Islet precursor cell (in vitro differentiated cells): ENCODE measurements around the gene ULK2.

Experiments used
- DNase-seq: peaks from one replicate; pipeline ENCODE4 v3.0.0-alpha.2; 2018

The ULK2 gene

DNA sequence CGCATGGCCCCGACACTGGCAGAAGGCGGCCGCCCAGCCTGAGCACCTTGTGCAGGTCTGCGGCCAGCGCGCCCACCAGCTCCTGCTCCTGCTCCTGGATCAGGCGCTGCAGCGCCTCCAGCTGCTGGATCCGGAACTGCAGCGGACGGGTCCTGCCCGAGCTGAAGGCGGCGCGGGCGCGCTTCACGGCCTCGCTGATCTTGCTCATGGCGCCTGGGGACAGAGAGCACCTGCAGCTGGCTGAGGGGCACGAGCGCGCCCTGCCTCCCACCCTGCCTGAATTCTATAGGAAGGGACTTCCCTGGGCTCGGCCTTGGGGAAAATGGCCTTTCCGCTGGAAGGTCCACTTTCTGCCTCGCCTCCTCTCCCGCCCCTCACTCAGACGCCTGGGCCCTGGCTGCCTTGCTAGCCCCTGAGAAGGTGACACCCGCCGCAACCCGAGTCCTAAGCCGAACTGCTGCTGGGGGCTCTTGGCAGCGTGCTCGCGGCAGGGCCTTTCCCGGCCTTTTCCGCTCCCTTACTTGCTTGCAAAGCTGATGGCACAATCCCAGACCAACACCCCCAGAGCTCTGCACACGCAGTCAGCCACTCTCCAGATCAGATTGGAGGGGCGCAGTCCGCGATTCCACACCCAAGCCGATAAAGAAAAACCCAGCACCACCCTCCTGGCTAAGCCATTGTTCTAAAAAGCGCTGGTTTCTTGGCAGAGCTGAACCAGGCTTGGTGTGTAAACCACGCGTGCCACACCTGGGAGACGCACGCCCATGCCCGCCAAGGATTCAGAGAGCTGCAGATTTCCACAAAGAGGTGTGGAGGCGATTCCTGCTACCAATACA, 122.6 kb downstream of the ULK2 start:
- peak; percentile 98 for DNase-seq

DNA sequence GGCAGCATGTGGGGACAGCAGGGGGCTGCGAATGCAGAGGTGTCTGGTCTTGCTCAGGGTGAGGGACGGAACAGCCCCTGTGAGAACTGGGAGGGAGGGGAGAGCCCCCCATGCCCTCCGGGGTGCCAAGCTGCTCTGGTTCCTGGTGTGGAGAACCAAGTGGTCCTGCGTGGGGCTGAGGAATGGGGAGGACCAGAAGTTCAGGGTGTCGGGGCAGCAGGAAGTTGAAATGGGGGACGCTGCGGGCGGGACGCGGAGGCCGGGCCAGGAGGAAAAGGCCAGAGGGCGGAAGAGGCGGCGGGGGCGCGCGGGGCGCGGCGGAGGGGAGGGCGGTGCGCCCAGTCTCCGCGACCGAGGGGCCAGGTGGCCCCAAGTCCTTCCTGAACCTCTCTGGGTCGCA, 123.2 kb downstream of the ULK2 start:
- DNase-seq = no peak

GRCh38 chr17:19743101-19744100, 124.3 kb downstream of the ULK2 start:
- DNase-seq = no peak

DNA sequence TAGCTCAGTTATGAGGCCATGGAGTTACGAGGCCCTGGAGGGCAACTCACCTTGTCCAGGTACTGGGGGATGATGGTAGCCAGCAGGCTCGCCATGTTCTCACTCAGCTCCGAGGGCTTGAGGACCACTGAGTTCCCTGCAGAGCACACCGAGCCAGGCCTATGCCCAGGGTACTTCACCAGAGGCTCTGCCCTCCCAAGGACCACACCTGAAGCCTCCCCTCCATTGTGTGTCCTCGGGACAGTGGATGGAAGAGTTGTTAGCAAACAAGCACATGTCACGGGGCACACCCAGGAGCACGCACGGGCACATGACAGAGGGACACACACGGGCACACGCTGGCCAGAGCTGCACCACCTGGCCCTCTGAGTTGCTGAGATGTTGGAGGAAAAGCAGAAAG, 125.2 kb downstream of the ULK2 start:
- DNase-seq = no peak

DNA sequence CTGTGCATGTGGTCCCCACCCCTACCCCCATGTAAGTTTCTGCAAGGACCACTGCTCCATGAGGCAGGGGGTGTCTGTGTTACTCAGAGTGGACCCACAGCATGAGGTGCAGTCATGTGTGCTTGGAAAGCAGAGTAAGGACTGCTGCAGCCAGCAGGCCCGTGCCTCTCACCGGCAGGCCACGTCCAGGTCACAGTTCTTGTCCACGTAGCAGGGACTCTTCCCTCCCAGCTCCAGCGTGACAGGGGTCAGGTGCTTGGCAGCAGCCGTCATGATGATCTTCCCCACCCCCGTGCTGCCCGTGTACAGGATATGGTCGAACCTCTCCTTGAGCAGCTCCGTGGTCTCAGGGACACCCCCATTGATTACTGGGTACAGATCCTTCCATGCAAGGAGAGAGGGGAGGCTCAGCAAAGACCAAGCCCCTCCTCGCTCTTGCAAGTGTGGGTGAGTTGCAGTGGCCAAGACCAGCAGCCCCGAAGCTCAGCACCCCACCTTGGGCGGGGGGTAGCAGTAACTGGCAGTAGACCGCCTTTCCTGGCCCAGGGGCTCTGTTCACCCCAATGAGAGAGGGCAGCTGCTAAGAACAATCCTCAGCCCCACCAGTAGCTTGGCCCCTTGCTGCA, 125.8 kb downstream of the ULK2 start:
- DNase-seq = no peak

DNA sequence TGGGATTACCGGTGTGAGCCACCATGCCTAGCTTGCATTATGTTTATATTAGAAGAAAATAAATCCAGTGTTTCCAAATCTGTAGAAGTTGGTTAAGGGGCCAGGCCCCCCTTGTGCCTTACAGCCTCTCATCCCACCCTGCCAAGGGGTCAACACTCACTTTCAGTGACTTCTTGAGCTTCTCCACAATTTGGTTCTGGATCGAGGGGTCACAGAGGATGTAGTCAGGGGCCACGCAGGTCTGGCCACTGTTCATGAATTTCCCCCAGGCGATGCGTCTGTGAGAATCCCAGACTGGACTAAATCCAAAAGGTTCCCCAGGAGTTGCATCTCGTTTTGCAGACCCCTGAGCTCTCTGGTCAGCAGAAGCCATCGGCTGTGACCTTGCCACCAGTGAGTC, 126.8 kb downstream of the ULK2 start:
- no peak for DNase-seq

GRCh38 chr17:19739241-19740201, 128.2 kb downstream of the ULK2 start:
- no peak for DNase-seq

- no peak for DNase-seq
Observed at GRCh38 chr17:19738757-19739156, 129.0 kb downstream of the ULK2 start.

DNA sequence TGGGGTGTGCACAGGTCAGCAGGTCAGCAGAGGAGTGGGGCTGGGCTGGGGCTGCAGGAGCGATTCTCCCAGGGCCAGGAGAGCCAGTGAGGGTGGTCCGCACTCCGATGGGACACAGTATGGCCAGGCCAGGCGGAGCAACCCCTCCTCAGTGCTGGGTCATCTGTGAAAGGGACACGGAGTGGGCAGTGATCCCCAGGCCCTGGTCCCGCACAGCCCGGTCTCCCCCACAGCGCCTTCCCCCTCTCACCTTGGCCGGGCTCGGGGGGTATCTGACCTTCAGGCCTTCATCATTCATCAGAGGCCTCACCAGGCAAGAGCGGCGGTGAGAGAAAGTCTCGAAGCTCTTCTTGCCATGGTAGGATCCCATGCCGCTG, 129.7 kb downstream of the ULK2 start:
- no peak for DNase-seq

DNA sequence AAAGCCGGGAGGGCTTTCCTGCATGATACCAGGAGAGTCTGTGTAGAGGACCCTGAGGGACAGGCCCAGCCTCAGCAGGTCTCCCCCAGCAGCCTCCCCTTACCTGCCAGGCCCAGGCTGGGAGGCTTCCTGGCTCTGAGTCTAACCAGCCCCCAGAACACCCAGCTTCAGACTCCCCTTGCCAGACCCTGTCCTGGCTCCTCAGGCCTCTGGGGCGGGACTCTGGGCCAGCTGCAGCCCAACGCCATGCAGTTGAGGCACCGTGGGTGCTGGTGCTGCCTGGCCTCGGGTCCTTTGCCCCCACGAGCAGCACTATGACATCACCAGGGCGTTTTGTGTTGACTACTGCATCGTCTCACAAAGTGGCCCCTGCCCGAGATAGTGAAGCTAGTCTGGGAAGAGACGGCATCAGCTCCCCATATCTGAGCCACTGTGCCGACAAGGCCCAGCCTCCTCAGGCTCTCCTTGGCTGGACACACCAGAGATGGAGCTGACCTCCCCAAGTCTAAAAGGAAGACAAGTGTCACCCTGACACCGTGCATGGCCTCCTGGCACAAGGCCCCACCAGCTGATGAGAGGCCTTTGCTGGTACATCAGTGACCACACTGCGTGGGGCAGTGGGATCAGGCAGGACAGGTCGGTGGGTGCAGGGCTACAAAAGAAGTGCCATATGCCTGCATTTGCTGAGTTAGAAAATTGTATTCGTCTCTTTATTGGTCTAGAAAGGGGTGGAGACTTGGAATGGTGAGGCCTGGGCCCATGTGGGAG, 130.2 kb downstream of the ULK2 start:
- DNase-seq = no peak

GRCh38 chr17:19736071-19736470, 131.7 kb downstream of the ULK2 start:
- DNase-seq = no peak

DNA sequence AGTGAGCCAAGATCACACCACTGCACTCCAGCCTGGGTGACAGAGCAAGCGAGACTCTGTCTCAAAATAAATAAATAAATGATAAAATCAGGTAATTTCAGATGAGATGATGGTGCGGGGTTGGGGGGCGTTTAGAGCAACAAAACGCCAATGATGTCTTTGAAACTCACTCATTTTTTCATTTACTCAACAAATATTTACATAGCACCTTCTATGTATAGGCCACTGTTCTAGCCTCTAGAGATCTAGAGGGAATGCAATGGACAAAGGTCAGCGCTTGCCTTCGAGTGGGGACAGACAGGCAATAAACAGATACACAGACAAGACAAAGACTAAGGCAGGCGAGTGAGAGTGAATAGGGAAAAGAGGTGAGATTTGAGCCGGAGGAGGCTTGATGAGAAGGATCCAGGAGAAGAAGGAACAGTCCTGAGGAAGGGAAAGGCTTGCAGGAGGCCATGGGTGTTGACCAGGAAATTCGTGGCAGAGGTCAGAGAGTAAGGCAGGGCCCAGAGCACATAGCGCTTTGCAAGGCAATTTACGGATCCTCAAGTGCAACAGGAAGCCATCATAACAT, 133.7 kb downstream of the ULK2 start:
- DNase-seq = no peak

- no peak for DNase-seq
Observed at GRCh38 chr17:19731626-19732025, 136.1 kb downstream of the ULK2 start.

GRCh38 chr17:19730843-19731242, 136.9 kb downstream of the ULK2 start:
- DNase-seq = no peak

DNA sequence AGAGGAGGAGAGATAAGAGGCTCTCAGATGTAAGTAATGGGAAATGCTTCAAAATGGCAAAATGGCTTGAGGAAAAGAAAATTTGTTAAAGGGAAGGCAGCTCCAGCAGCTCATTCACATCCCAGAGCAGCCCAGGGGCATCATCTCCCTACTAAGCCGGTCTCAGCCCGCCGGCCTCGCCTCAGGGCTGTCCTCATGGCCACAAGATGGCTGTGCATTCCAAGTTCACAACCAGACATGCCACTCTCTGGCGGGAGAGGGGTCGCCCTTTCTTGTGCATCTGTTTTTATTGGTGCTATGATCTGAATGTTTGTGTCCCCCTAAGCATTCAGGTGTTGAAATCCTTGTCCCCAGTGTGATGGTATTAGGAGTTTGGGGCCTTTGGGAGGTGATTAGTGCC, 137.8 kb downstream of the ULK2 start:
- DNase-seq = no peak

GRCh38 chr17:19728084-19728495, 139.6 kb downstream of the ULK2 start:
- DNase-seq = no peak

DNA sequence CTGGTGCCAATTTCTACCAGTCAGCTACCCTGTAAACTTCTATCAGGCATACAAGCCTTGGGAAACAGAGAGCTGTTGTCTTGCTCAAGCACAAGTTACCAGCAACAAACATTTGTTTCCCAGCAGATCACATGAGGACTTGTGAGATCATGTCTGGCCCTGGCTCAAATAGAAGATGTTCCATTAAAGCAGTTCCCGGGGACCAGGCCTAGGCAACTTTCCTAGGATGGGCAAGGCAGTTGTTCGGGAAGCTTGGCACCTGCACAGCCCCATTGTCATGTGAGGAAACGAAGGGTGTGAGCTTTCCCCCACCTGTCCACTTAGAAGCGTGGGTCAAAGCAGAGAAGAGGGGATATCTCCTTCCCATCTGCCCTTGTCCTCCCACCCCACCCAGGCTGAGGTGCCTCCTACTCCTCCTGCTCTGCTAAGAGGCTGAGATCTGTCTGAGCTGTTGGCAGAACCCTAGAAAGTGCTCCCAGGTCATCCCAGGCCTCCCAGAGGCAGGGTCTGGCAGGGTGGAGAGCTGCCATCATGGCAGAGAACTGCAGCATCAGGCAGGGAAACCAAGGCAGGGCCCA, 140.1 kb downstream of the ULK2 start:
- no peak for DNase-seq

DNA sequence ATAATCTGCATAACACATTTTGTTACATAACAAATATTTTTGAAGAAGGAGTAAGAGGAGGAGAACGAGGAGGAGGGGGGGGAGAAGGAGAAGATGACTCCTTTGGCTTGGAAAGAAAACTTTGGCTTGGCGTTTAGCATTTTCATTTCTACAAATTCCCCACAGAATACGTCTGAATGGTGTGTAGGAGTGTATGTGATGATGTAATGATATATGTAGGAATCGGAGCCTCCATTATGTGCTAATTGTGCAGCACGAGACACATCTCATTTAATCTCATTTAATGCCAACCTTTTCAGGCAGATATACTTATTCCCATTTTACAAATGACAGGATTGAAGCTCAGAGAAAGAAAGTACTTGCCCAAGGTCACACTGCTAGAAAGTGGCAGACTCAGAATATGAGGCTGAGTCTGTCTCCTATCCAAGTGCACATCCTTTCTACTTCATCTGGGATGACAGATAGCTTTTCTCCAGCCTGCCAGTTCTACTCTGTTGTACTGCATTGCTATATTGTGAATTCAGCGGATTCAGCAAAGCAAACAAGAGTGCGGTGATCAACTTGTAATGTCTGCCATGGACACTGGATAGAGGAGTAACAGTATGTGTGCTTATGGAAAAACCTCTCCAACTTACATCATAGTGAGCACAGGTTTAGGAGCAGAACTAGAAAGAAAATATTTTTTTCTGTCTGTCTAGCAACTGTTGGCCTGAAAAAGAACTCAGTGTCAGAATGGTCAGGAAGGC, 140.9 kb downstream of the ULK2 start:
- no peak for DNase-seq

DNA sequence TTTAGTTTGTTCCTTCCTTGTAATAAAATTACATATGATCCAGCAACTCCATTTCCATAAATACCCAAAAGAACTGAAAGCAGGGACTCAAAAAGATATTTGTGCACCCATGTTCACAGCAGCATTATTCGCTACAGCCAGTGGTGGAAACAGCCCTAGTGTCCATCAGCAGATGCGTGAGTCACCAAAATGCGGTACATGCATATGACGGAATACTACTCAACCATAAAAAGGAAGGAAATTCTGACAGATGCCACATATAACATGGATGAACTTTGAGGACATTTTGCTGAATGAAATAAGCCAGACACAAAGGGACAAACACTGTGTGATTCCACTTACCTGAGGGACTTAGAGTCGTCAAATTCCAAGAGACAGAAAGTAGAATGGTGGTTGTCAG, 142.2 kb downstream of the ULK2 start:
- DNase-seq = no peak
